GM23338 (cell line): ENCODE data around the gene ADAMTS10. TPM values are rescaled to one million over a fixed set of nuclear protein-coding genes. Genes with fewer than 3 reads are reported as not detected.

Experiments
- ATAC-seq: fragments of 200-7000 bp; cut with Tn5 transposase; 3 replicates; pipeline ENCODE4 v1.9.1; 2020
- DNase-seq: peaks from one replicate; pipeline ENCODE4 v3.0.0-alpha.2; 2015; ENCODE audit warnings: low spot score
- H2AFZ ChIP-seq: fragments of 200-600 bp; sonication (generic); 2 replicates; pipeline ENCODE4 v1.8.0; 2016; ENCODE audit warnings: antibody characterized with exemption, mild to moderate bottlenecking, moderate library complexity
- H3F3A ChIP-seq: fragments of 200-600 bp; sonication (generic); replicated peaks from 2 replicates; pipeline ENCODE4 v1.8.0; 2017; ENCODE audit warnings: antibody characterized with exemption, mixed run types, low read depth
- H3K27ac ChIP-seq: fragments of 200-600 bp; sonication (generic); 2 replicates; pipeline ENCODE4 v1.6.1; 2016; ENCODE audit warnings: low read depth
- H3K27me3 ChIP-seq: fragments of 200-600 bp; sonication (generic); 2 replicates; pipeline ENCODE4 v1.8.0; 2016; ENCODE audit warnings: mild to moderate bottlenecking, mixed run types, moderate library complexity; ENCODE audit not compliant: insufficient read depth
- H3K36me3 ChIP-seq: fragments of 200-600 bp; sonication (generic); 2 replicates; pipeline ENCODE4 v1.8.0; 2016; ENCODE audit warnings: mild to moderate bottlenecking; ENCODE audit not compliant: insufficient read depth
- H3K4me1 ChIP-seq: fragments of 200-600 bp; sonication (generic); 2 replicates; pipeline ENCODE4 v1.8.0; 2016; ENCODE audit warnings: mild to moderate bottlenecking, moderate library complexity; ENCODE audit not compliant: insufficient read depth
- H3K4me2 ChIP-seq: fragments of 200-600 bp; sonication (generic); 2 replicates; pipeline ENCODE4 v1.7.1; 2017; ENCODE audit warnings: mixed run types
- H3K4me3 ChIP-seq: fragments of 200-600 bp; sonication (generic); 2 replicates; pipeline ENCODE4 v1.6.1; 2016; ENCODE audit warnings: mixed run types
- H3K79me2 ChIP-seq: fragments of 200-600 bp; sonication (generic); replicated peaks from 2 replicates; pipeline ENCODE4 v1.8.0; 2017; ENCODE audit warnings: mild to moderate bottlenecking; ENCODE audit not compliant: insufficient read depth
- H3K9me2 ChIP-seq: fragments of 200-600 bp; sonication (generic); 2 replicates; pipeline ENCODE4 v1.8.0; 2017; ENCODE audit not compliant: insufficient read depth
- H4K20me1 ChIP-seq: fragments of 200-600 bp; sonication (generic); replicated peaks from 2 replicates; pipeline ENCODE4 v1.8.0; 2017; ENCODE audit warnings: mild to moderate bottlenecking; ENCODE audit not compliant: insufficient read depth
- H3K27ac Mint-ChIP-seq: 2 replicates; pipeline ENCODE4 v1.8.0; 2020; ENCODE audit warnings: inconsistent platforms, mild to moderate bottlenecking, moderate library complexity, mixed read lengths
- H3K27me3 Mint-ChIP-seq: 3 replicates; pipeline ENCODE4 v1.8.0; 2022; ENCODE audit warnings: low read depth, mild to moderate bottlenecking, moderate library complexity, mixed read lengths, inconsistent platforms; ENCODE audit not compliant: insufficient read depth, poor library complexity
- H3K36me3 Mint-ChIP-seq: 3 replicates; pipeline ENCODE4 v1.8.0; 2021; ENCODE audit warnings: low read depth, mild to moderate bottlenecking, inconsistent platforms, moderate library complexity, mixed read lengths
- H3K4me1 Mint-ChIP-seq: 3 replicates; pipeline ENCODE4 v1.8.0; 2020; ENCODE audit warnings: mild to moderate bottlenecking, inconsistent platforms, mixed read lengths
- H3K4me3 Mint-ChIP-seq: 3 replicates; pipeline ENCODE4 v1.8.0; 2021; ENCODE audit warnings: moderate library complexity, mild to moderate bottlenecking, inconsistent platforms, mixed read lengths
- H3K9me3 Mint-ChIP-seq: 3 replicates; pipeline ENCODE4 v1.8.0; 2020; ENCODE audit warnings: moderate library complexity, mild to moderate bottlenecking, inconsistent platforms, mixed read lengths
- NANOG ChIP-seq: IDR thresholded peaks from 2 replicates; pipeline ENCODE4 v1.6.1; 2016; ENCODE audit warnings: antibody characterized with exemption, borderline replicate concordance
- polyA plus RNA-seq: library from polyadenylated mRNA; unstranded; fragments of >200 nt; fragmentation: Nextera tagmentation; extraction: Ambion mirVana; gene quantifications from 2 replicates; pipeline ENCODE4 v1.2.1, GENCODE V29; 2016
- total RNA-seq: library from RNA; depleted of rRNA; stranded (reverse); fragments of >200 nt; shearing (Covaris generic); gene quantifications from 2 replicates; pipeline ENCODE4 v1.2.3, GENCODE V29; 2014
- TF ChIP-seq, protein P1 (sequence below): fragments of 250-450 bp; sonication (Bioruptor Pico); IDR thresholded peaks from 2 replicates; pipeline ENCODE4 v1.5.0; 2020; ENCODE audit warnings: mild to moderate bottlenecking, moderate library complexity
- TF ChIP-seq, protein P2 (sequence below): IDR thresholded peaks from one replicate; pipeline ENCODE4 v1.6.1; 2018; ENCODE audit warnings: antibody characterized with exemption; ENCODE audit not compliant: unreplicated experiment

Gene ADAMTS10
- total and polyA plus RNA-seq, 2 experiments from 2014 or later: 5.0 to 25.9 TPM

- TF ChIP-seq, protein P1, sequence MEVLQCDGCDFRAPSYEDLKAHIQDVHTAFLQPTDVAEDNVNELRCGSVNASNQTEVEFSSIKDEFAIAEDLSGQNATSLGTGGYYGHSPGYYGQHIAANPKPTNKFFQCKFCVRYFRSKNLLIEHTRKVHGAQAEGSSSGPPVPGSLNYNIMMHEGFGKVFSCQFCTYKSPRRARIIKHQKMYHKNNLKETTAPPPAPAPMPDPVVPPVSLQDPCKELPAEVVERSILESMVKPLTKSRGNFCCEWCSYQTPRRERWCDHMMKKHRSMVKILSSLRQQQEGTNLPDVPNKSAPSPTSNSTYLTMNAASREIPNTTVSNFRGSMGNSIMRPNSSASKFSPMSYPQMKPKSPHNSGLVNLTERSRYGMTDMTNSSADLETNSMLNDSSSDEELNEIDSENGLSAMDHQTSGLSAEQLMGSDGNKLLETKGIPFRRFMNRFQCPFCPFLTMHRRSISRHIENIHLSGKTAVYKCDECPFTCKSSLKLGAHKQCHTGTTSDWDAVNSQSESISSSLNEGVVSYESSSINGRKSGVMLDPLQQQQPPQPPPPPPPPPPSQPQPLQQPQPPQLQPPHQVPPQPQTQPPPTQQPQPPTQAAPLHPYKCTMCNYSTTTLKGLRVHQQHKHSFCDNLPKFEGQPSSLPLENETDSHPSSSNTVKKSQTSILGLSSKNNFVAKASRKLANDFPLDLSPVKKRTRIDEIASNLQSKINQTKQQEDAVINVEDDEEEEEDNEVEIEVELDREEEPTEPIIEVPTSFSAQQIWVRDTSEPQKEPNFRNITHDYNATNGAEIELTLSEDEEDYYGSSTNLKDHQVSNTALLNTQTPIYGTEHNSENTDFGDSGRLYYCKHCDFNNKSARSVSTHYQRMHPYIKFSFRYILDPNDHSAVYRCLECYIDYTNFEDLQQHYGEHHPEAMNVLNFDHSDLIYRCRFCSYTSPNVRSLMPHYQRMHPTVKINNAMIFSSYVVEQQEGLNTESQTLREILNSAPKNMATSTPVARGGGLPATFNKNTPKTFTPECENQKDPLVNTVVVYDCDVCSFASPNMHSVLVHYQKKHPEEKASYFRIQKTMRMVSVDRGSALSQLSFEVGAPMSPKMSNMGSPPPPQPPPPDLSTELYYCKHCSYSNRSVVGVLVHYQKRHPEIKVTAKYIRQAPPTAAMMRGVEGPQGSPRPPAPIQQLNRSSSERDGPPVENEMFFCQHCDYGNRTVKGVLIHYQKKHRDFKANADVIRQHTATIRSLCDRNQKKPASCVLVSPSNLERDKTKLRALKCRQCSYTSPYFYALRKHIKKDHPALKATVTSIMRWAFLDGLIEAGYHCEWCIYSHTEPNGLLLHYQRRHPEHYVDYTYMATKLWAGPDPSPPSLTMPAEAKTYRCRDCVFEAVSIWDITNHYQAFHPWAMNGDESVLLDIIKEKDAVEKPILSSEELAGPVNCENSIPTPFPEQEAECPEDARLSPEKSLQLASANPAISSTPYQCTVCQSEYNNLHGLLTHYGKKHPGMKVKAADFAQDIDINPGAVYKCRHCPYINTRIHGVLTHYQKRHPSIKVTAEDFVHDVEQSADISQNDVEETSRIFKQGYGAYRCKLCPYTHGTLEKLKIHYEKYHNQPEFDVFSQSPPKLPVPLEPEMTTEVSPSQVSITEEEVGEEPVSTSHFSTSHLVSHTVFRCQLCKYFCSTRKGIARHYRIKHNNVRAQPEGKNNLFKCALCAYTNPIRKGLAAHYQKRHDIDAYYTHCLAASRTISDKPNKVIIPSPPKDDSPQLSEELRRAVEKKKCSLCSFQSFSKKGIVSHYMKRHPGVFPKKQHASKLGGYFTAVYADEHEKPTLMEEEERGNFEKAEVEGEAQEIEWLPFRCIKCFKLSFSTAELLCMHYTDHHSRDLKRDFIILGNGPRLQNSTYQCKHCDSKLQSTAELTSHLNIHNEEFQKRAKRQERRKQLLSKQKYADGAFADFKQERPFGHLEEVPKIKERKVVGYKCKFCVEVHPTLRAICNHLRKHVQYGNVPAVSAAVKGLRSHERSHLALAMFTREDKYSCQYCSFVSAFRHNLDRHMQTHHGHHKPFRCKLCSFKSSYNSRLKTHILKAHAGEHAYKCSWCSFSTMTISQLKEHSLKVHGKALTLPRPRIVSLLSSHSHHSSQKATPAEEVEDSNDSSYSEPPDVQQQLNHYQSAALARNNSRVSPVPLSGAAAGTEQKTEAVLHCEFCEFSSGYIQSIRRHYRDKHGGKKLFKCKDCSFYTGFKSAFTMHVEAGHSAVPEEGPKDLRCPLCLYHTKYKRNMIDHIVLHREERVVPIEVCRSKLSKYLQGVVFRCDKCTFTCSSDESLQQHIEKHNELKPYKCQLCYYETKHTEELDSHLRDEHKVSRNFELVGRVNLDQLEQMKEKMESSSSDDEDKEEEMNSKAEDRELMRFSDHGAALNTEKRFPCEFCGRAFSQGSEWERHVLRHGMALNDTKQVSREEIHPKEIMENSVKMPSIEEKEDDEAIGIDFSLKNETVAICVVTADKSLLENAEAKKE (CRISPR knock-in tag): no peak
Observed at GRCh38 chr19:8576273-8576993, 34.1 kb downstream of the ADAMTS10 start (continued).

- Histone ChIP-seq H3K4me2 (peak overlapping the region; percentile 56), H4K20me1 (no peaks in the 10 kb centered on the region), H3F3A (peaks cover 11% of the 10 kb centered on the region; the same call in 1 of the 2 replicates), H3K27ac (0 out of 2 replicates have a peak overlapping the region, but pooled peaks have one; percentile 19), H3K4me1 (peaks cover 25% of the 10 kb centered on the region), H3K9me2 (0 out of 2 replicates have a peak, but pooled peaks cover 3% of the 10 kb centered on the region), H3K27me3 (no peaks in the 10 kb centered on the region), H2AFZ (peak overlapping the region; percentile 80), H3K4me3 (peak overlapping the region; percentile 27; the same call in 1 of the 2 replicates), H3K36me3 (no peaks in the 10 kb centered on the region), H3K79me2 (no peaks in the 10 kb centered on the region)
- Mint-ChIP-seq H3K27ac (no peak overlapping the region; the same call in 1 of the 2 replicates), H3K27me3 (peaks cover 22% of the 10 kb centered on the region), H3K9me3 (no peaks in the 10 kb centered on the region), H3K4me3 (peak overlapping the region; percentile 6; the same call in 1 of the 3 replicates), H3K36me3 (no peaks in the 10 kb centered on the region), H3K4me1 (peaks cover 27% of the 10 kb centered on the region)
- ATAC-seq (peak; percentile 15; the same call in 2 of the 3 replicates), DNase-seq (peak; percentile 77)
- TF ChIP-seq, protein P2, sequence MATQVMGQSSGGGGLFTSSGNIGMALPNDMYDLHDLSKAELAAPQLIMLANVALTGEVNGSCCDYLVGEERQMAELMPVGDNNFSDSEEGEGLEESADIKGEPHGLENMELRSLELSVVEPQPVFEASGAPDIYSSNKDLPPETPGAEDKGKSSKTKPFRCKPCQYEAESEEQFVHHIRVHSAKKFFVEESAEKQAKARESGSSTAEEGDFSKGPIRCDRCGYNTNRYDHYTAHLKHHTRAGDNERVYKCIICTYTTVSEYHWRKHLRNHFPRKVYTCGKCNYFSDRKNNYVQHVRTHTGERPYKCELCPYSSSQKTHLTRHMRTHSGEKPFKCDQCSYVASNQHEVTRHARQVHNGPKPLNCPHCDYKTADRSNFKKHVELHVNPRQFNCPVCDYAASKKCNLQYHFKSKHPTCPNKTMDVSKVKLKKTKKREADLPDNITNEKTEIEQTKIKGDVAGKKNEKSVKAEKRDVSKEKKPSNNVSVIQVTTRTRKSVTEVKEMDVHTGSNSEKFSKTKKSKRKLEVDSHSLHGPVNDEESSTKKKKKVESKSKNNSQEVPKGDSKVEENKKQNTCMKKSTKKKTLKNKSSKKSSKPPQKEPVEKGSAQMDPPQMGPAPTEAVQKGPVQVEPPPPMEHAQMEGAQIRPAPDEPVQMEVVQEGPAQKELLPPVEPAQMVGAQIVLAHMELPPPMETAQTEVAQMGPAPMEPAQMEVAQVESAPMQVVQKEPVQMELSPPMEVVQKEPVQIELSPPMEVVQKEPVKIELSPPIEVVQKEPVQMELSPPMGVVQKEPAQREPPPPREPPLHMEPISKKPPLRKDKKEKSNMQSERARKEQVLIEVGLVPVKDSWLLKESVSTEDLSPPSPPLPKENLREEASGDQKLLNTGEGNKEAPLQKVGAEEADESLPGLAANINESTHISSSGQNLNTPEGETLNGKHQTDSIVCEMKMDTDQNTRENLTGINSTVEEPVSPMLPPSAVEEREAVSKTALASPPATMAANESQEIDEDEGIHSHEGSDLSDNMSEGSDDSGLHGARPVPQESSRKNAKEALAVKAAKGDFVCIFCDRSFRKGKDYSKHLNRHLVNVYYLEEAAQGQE: no peak
- TF ChIP-seq, protein P1 (CRISPR knock-in tag): no peak
- TF ChIP-seq NANOG: no peak
Observed at GRCh38 chr19:8575467-8575997, 35.0 kb downstream of the ADAMTS10 start.
